GM23338 (cell line): ENCODE data around the gene HDAC9.

ENCODE experiments used
- CREB1 ChIP-seq: fragments of 250-450 bp; sonication (Bioruptor Pico); IDR thresholded peaks from 2 replicates; pipeline ENCODE4 v1.5.0; 2020; ENCODE audit warnings: low read depth, mild to moderate bottlenecking, moderate library complexity
- EZH2 ChIP-seq: fragments of 200-600 bp; sonication (generic); IDR thresholded peaks from one replicate; pipeline ENCODE4 v1.8.0; 2017; ENCODE audit warnings: antibody characterized with exemption, mild to moderate bottlenecking, low read depth; ENCODE audit not compliant: unreplicated experiment
- EZH2phosphoT487 ChIP-seq: fragments of 200-600 bp; sonication (generic); IDR thresholded peaks from one replicate; pipeline ENCODE4 v1.8.1; 2018; ENCODE audit warnings: antibody characterized with exemption; ENCODE audit not compliant: unreplicated experiment
- POLR2AphosphoS5 ChIP-seq: IDR thresholded peaks from 2 replicates; pipeline ENCODE4 v1.6.1; 2016; ENCODE audit warnings: antibody characterized with exemption, low read depth
- REST ChIP-seq: IDR thresholded peaks from one replicate; pipeline ENCODE4 v1.6.1; 2018; ENCODE audit warnings: antibody characterized with exemption; ENCODE audit not compliant: unreplicated experiment
- ZNF331 ChIP-seq: fragments of 250-450 bp; sonication (Bioruptor Pico); IDR thresholded peaks from 2 replicates; pipeline ENCODE4 v1.5.0; 2020; ENCODE audit warnings: low read depth, mild to moderate bottlenecking, moderate library complexity
- TF ChIP-seq, protein P1 (sequence below), 2 experiments: fragments of 200-600 bp in 1 of 2; sonication (generic) in 1 of 2; conservative IDR thresholded peaks; 2 replicates each; pipeline versions ENCODE4 v1.5.1 to v1.6.1; 2016 to 2017; ENCODE audit warnings: antibody characterized with exemption in 2 of 2, low read depth in 2 of 2, mild to moderate bottlenecking in 2 of 2, moderate library complexity in 1 of 2

- TF ChIP-seq, protein P1, sequence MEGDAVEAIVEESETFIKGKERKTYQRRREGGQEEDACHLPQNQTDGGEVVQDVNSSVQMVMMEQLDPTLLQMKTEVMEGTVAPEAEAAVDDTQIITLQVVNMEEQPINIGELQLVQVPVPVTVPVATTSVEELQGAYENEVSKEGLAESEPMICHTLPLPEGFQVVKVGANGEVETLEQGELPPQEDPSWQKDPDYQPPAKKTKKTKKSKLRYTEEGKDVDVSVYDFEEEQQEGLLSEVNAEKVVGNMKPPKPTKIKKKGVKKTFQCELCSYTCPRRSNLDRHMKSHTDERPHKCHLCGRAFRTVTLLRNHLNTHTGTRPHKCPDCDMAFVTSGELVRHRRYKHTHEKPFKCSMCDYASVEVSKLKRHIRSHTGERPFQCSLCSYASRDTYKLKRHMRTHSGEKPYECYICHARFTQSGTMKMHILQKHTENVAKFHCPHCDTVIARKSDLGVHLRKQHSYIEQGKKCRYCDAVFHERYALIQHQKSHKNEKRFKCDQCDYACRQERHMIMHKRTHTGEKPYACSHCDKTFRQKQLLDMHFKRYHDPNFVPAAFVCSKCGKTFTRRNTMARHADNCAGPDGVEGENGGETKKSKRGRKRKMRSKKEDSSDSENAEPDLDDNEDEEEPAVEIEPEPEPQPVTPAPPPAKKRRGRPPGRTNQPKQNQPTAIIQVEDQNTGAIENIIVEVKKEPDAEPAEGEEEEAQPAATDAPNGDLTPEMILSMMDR (conservative IDR thresholded peaks at IDR 0.05; ENCODE audit: low read depth in 2 of 2): no peak
- TF ChIP-seq REST (no peak), EZH2phosphoT487 (no peak), EZH2 (no peak), CREB1 (no peak), POLR2AphosphoS5 (no peak), ZNF331 (no peak)
Observed at GRCh38 chr7:18874880-18875279, 379.3 kb downstream of the HDAC9 start.
